GM23338 (cell line): ENCODE results near the gene GPRC5D.

ENCODE experiments used
- CREB1 ChIP-seq: fragments of 250-450 bp; sonication (Bioruptor Pico); IDR thresholded peaks from 2 replicates; pipeline ENCODE4 v1.5.0; 2020; ENCODE audit warnings: low read depth, mild to moderate bottlenecking, moderate library complexity
- CTCF ChIP-seq, 2 experiments: fragments of 200-600 bp in 1 of 2; sonication (generic) in 1 of 2; conservative IDR thresholded peaks; 2 replicates each; pipeline versions ENCODE4 v1.5.1 to v1.6.1; 2016 to 2017; ENCODE audit warnings: antibody characterized with exemption in 2 of 2, low read depth in 2 of 2, mild to moderate bottlenecking in 2 of 2, moderate library complexity in 1 of 2
- ETS1 ChIP-seq: IDR thresholded peaks from 2 replicates; pipeline ENCODE4 v1.6.1; 2016; ENCODE audit warnings: antibody characterized with exemption
- EZH2 ChIP-seq: fragments of 200-600 bp; sonication (generic); IDR thresholded peaks from one replicate; pipeline ENCODE4 v1.8.0; 2017; ENCODE audit warnings: antibody characterized with exemption, mild to moderate bottlenecking, low read depth; ENCODE audit not compliant: unreplicated experiment
- EZH2phosphoT487 ChIP-seq: fragments of 200-600 bp; sonication (generic); IDR thresholded peaks from one replicate; pipeline ENCODE4 v1.8.1; 2018; ENCODE audit warnings: antibody characterized with exemption; ENCODE audit not compliant: unreplicated experiment
- JUNB ChIP-seq: IDR thresholded peaks from one replicate; pipeline ENCODE4 v1.6.1; 2016; ENCODE audit warnings: antibody characterized with exemption; ENCODE audit not compliant: unreplicated experiment
- POLR2AphosphoS5 ChIP-seq: IDR thresholded peaks from 2 replicates; pipeline ENCODE4 v1.6.1; 2016; ENCODE audit warnings: antibody characterized with exemption, low read depth
- REST ChIP-seq: IDR thresholded peaks from one replicate; pipeline ENCODE4 v1.6.1; 2018; ENCODE audit warnings: antibody characterized with exemption; ENCODE audit not compliant: unreplicated experiment
- ZNF114 ChIP-seq: fragments of 250-450 bp; sonication (Bioruptor Pico); IDR thresholded peaks from 2 replicates; pipeline ENCODE4 v1.5.0; 2020; ENCODE audit warnings: mild to moderate bottlenecking, moderate library complexity

DNA sequence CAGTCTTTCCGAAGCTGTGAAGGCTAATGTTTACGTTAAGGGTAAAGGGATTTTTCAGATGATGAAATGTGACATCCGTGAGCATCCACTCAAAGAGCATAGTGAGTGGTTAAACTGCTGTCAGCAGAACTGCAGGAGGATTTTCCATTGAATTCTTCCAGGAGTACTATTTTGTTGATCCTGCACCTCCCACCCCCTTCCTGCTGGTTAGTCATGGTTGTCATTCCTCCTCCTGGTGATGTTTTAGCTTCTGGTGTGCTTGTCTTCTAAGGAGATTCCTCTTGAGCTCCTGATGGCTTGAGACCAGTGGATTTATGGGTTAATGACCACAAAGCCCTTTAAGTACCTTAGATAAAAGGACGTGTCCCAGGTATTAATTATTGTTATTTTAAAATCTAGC is 2.4 kb upstream of the GPRC5D start:
- TF ChIP-seq CTCF (conservative IDR thresholded peaks at IDR 0.05; ENCODE audit: low read depth in 2 of 2), result no peak
- no peak for TF ChIP-seq REST
- TF ChIP-seq EZH2phosphoT487, result no peak
- no peak for TF ChIP-seq POLR2AphosphoS5
- no peak for TF ChIP-seq CREB1
- no peak for TF ChIP-seq ZNF114
- TF ChIP-seq EZH2, result no peak
- no peak for TF ChIP-seq ETS1
- no peak for TF ChIP-seq JUNB
